Activated CD8-positive, alpha-beta T cell treated with anti-CD3 and anti-CD28 coated beads for 36 hours (primary cell): ENCODE results near the gene PTPN18. TPM values are rescaled to one million over a fixed set of nuclear protein-coding genes. Genes with fewer than 3 reads are reported as not detected.
A peak's percentile ranks its signal among the peaks of the same experiment; 100 is the strongest.

Source experiments
- ATAC-seq: fragments of 200-7000 bp; cut with Tn5 transposase; one replicate; pipeline ENCODE4 v1.10.0; 2021; ENCODE audit warnings: mild to moderate bottlenecking, moderate library complexity
- CTCF ChIA-PET: fragments of 350-600 bp; sonication (Branson Sonifier 250); formaldehyde crosslinking; loops from one replicate; lab custom pipeline; 2021; ENCODE audit warnings: antibody characterized with exemption; lab: Charles Lee
- POLR2A ChIA-PET: fragments of 350-600 bp; sonication (Branson Sonifier 250); formaldehyde crosslinking; loops from one replicate; lab custom pipeline; 2021; ENCODE audit warnings: antibody characterized with exemption; lab: Charles Lee
- DNase-seq: peaks from one replicate; pipeline ENCODE4 v3.0.0-alpha.2; 2020
- H3K27ac Mint-ChIP-seq: one replicate; pipeline ENCODE4 v1.8.0; 2021; ENCODE audit warnings: mild to moderate bottlenecking, mixed read lengths
- H3K27me3 Mint-ChIP-seq: one replicate; pipeline ENCODE4 v1.8.0; 2021; ENCODE audit warnings: mixed read lengths
- H3K36me3 Mint-ChIP-seq: one replicate; pipeline ENCODE4 v1.8.0; 2021; ENCODE audit warnings: low read depth, mixed read lengths
- H3K4me1 Mint-ChIP-seq: one replicate; pipeline ENCODE4 v1.8.0; 2021; ENCODE audit warnings: low read depth, mixed read lengths
- H3K4me3 Mint-ChIP-seq: one replicate; pipeline ENCODE4 v1.8.0; 2021; ENCODE audit warnings: mild to moderate bottlenecking, moderate library complexity, mixed read lengths
- H3K9me3 Mint-ChIP-seq: one replicate; pipeline ENCODE4 v1.8.0; 2021; ENCODE audit warnings: mixed read lengths
- intact Hi-C: fragments of 100-400 bp; cut with micrococcal nuclease; formaldehyde crosslinking; loops from one replicate; pipeline ENCODE4 v1.10.0; 2022
- total RNA-seq, 2 experiments: library from RNA; stranded (reverse); gene quantifications; one replicate each; pipeline ENCODE4 v1.2.3, GENCODE V29; 2021
- TF ChIP-seq, protein P1 (sequence below): fragments of 200-600 bp; IDR thresholded peaks from one replicate; pipeline ENCODE4 v1.8.0; 2022; ENCODE audit warnings: antibody characterized with exemption, mild to moderate bottlenecking

Gene PTPN18
- total RNA-seq, 2 experiments from 2014 or later: 32.9 to 35.4 TPM

DNA sequence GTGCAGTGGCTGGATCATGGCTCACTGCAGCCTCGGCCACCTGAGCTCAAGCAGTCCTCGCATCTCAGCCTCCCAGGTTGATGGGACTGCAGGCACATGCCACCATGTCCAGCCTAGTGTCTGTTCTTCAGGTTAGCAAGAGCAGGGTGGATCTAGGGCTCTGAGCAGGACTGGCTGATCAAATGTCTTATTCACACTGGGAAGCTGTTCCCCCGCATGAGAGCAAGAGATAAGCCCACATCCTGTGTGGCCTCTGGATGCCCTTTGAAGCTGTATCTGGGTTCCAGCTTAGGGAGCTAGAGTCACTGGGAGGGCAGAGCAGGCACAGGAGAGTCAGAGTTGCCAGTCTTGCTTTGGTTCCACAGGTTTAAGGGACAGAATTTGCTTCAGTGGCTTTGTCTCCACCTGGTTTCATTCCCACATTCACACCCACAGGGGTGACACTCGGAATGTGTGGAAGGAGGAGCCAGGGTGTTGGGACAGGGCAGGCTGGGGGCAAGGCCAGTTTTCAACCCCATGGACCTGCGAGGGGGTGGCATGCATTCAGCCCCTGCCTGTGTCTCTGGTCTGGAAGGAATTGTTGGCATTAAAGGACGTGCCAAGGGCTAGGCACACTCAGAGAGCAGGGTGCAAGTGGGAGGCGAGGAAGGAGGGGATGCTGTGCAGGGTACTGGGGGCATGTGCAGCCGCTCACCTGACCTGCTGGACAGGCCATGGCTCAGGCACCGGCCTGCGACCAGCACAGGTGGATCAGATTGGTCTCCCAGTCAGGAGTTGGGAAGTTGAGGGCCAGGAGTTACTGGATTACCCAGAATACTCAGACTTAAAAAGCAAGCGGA, 24.5 kb downstream of the PTPN18 start:
- no peak overlapping the region for H3K27ac Mint-ChIP-seq
- intact Hi-C loops: no loop called here
- TF ChIP-seq, protein P1, sequence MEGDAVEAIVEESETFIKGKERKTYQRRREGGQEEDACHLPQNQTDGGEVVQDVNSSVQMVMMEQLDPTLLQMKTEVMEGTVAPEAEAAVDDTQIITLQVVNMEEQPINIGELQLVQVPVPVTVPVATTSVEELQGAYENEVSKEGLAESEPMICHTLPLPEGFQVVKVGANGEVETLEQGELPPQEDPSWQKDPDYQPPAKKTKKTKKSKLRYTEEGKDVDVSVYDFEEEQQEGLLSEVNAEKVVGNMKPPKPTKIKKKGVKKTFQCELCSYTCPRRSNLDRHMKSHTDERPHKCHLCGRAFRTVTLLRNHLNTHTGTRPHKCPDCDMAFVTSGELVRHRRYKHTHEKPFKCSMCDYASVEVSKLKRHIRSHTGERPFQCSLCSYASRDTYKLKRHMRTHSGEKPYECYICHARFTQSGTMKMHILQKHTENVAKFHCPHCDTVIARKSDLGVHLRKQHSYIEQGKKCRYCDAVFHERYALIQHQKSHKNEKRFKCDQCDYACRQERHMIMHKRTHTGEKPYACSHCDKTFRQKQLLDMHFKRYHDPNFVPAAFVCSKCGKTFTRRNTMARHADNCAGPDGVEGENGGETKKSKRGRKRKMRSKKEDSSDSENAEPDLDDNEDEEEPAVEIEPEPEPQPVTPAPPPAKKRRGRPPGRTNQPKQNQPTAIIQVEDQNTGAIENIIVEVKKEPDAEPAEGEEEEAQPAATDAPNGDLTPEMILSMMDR: no peak
- no peak overlapping the region for H3K4me3 Mint-ChIP-seq
- no peaks in the 10 kb centered on the region for H3K27me3 Mint-ChIP-seq
- H3K9me3 Mint-ChIP-seq: no peaks in the 10 kb centered on the region
- ChIA-PET CTCF (no interaction called here), POLR2A (interaction anchor here (0.9 to 1.5 kb wide), 3 partner anchors 10 to 200 kb away, joined by 3 to 4 read pairs (median 3); no protein-coding TSS in a partner anchor)
- peaks cover 15% of the 10 kb centered on the region for H3K36me3 Mint-ChIP-seq
- peaks cover 47% of the 10 kb centered on the region for H3K4me1 Mint-ChIP-seq
- ATAC-seq (peak; percentile 87), DNase-seq (peak; percentile 67)

DNA sequence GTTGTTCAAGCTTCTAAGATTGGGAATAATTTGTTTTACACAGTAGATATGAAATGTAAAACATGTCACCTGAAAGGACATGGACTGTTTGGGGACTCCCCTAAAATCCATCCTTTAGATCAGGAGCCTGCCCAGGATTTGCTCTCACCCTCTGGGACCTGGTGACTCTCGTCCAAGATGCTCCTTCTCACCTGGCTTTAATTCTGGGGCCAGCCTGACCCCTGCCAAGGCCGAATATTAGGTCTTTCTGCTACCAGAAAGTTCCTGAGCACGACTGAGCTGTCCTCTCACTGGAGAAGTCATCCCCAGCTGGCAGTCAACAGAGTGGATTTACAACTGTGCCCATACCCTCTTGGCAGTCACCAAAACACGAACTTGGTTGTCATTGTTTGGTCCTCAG, 25.3 kb downstream of the PTPN18 start:
- CTCF ChIA-PET: interaction anchor here (0.9 to 1.1 kb wide), 2 partner anchors 8 to 11 kb away, joined by 3 to 4 read pairs; no protein-coding TSS in a partner anchor
- Mint-ChIP-seq H3K4me1 (peaks cover 40% of the 10 kb centered on the region), H3K27ac (no peak overlapping the region), H3K9me3 (no peaks in the 10 kb centered on the region), H3K27me3 (no peaks in the 10 kb centered on the region), H3K4me3 (no peak overlapping the region), H3K36me3 (peaks cover 7% of the 10 kb centered on the region)
- TF ChIP-seq, protein P1: no peak
- ATAC-seq: no peak
- intact Hi-C loops: no loop called here
- POLR2A ChIA-PET: no interaction called here
- DNase-seq: no peak

DNA sequence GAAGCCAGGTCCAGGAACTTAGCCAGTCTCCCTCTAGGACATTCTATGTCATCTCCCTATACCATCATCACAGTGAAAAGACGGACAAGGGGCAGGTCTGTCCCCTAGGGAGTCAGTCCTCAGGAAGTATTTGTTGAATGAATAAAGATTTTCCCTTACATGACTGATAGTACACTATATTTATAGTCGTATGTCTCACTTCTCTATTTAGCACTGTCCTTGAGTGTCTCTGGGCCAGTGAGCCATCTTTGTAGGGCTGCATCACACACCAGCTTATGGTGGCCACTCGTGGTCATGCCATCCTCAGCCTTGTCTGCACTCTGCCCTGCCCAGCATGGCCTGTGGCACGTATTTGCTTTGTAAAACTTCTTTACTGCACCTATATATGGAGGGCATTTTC, 25.8 kb downstream of the PTPN18 start:
- no peak for DNase-seq
- intact Hi-C loops: no loop called here
- H3K36me3 Mint-ChIP-seq: peaks cover 5% of the 10 kb centered on the region
- H3K9me3 Mint-ChIP-seq: no peaks in the 10 kb centered on the region
- no peak for ATAC-seq
- no peaks in the 10 kb centered on the region for H3K27me3 Mint-ChIP-seq
- CTCF ChIA-PET: interaction anchor here (0.9 to 1.1 kb wide), 2 partner anchors 9 to 11 kb away, joined by 3 to 4 read pairs; no protein-coding TSS in a partner anchor
- TF ChIP-seq, protein P1: no peak
- POLR2A ChIA-PET: interaction anchor here (0.6 kb wide), 1 partner anchor 11 kb away, joined by 3 read pairs; no protein-coding TSS in a partner anchor
- H3K4me3 Mint-ChIP-seq: no peak overlapping the region
- peaks cover 35% of the 10 kb centered on the region for H3K4me1 Mint-ChIP-seq
- H3K27ac Mint-ChIP-seq: no peak overlapping the region

DNA sequence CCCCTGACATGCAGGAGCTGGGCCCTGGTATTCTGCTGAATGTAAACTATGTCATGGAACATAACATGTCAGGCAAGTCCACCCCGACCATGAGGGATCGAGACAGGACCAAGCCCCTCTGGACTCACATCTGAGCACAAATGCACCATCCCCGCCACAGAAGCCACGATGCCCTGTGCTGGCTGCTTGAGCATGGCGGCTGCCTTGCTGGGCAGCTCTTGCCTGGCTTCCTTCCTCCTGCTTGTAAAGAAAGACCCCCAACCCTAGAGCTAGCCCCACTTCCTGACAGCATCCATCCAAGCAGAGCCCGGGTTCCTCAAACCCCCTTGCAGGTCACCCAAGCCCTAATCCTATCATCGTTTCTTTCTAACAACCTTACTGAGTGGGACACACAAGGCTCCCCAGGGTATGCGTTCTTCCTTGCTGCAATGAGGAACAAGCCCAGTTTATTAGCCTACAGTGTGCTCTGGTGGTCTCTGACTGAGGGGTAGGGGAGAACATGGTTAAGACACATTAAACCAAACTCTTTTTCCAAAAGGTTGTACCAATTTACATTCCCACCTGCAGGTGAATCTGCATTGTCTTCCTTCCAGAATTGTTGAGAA, 26.6 kb downstream of the PTPN18 start:
- H3K4me1 Mint-ChIP-seq: peaks cover 27% of the 10 kb centered on the region
- H3K27ac Mint-ChIP-seq: no peak overlapping the region
- H3K9me3 Mint-ChIP-seq: no peaks in the 10 kb centered on the region
- intact Hi-C loops: no loop called here
- H3K36me3 Mint-ChIP-seq: peaks cover 5% of the 10 kb centered on the region
- ATAC-seq (no peak), DNase-seq (no peak)
- ChIA-PET CTCF (interaction anchor here (1.1 kb wide), 1 partner anchor 10 kb away, joined by 4 read pairs; no protein-coding TSS in a partner anchor), POLR2A (interaction anchor here (0.6 kb wide), 1 partner anchor 12 kb away, joined by 3 read pairs; no protein-coding TSS in a partner anchor)
- TF ChIP-seq, protein P1: no peak
- H3K4me3 Mint-ChIP-seq: no peak overlapping the region
- H3K27me3 Mint-ChIP-seq: no peaks in the 10 kb centered on the region
